HG03103 (cell line): Measurements from ENCODE around the gene SYCN.

Experiments
- ATAC-seq: cut with Tn5 transposase; IDR thresholded peaks from one replicate; pipeline ENCODE4 v1.9.1; 2021; ENCODE audit warnings: low read depth; ENCODE audit not compliant: unreplicated experiment

The SYCN gene

DNA sequence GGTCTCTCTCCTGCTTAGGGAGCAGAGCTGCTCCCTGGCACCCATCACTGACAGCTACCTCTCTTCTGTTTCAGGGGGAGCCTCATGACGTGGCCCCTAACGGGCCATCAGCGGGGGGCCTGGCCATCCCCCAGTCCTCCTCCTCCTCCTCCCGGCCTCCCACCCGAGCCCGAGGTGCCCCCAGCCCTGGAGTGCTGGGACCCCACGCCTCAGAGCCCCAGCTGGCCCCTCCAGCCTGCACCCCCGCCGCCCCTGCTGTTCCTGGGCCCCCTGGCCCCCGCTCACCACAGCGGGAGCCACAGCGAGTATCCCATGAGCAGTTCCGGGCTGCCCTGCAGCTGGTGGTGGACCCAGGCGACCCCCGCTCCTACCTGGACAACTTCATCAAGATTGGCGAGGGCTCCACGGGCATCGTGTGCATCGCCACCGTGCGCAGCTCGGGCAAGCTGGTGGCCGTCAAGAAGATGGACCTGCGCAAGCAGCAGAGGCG lies 30.5 kb downstream of the SYCN start:
- no peak for ATAC-seq

DNA sequence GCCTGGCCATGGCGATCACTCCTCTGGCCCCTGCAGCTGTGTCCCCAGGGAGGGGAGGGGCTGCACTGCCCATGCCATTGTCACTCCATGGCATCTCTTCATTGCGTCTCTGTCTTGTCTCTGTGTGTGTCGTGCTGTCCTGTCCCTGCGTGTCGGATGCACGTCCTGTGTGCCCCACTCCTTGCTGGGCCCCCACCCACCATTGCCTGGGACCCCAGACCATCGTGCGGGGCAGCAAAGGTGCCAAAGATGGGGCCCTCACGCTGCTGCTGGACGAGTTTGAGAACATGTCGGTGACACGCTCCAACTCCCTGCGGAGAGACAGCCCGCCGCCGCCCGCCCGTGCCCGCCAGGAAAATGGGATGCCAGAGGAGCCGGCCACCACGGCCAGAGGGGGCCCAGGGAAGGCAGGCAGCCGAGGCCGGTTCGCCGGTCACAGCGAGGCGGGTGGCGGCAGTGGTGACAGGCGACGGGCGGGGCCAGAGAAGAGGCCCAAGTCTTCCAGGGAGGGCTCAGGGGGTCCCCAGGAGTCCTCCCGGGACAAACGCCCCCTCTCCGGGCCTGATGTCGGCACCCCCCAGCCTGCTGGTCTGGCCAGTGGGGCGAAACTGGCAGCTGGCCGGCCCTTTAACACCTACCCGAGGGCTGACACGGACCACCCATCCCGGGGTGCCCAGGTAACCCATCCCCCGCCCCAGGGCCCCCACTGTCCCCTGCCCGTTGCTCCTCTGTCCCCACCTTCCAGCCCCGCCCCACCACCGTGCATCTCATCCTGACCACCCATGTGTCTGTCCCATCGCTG lies 31.2 kb downstream of the SYCN start:
- no peak for ATAC-seq

DNA sequence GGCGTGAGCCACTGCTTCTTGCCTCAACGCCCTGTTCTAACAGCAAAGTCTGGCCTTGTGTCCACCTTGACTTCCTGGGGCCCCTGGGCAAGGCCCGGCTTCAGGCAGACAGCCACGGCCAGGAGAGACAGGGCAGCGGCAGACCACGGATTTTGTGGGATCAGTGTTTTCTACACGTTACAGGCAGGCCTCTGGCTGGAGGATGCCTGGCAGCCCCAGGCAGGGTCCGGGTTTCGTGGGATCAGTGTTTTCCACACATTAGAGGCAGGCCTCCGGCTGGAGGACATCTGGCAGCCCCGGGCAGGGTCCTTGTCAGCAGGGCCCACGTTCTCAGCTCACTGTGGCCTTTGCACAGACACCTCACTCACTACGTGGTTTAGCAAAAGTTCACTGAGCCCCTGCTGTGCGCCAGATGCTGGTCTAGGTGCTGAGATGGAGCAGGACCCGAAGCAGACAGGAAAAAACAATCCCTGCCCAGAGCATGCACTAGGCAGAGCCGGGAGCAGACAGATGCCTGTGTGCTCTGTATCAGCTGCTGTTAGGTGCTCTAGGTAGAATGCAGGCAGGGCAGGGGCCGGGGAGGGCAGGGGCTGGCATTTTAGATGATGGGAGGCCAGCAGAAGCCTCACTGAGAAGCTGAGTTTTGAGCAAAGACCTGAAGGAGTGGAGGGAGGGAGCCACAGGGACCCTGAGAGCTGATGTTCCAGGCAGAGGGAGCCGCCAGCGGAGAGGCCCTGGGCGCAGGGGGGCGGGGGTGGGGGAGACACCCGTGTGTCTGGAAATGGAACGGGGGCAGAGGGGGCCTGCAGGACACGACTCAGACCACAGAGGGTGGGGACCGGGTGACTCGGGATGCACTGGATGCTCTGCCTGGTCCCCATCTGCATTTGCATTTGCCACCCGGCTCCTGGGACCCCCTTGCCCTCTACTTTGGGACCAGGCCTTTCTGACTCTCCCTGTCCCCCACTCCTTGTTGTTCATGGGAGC lies 32.3 kb downstream of the SYCN start:
- no peak for ATAC-seq

DNA sequence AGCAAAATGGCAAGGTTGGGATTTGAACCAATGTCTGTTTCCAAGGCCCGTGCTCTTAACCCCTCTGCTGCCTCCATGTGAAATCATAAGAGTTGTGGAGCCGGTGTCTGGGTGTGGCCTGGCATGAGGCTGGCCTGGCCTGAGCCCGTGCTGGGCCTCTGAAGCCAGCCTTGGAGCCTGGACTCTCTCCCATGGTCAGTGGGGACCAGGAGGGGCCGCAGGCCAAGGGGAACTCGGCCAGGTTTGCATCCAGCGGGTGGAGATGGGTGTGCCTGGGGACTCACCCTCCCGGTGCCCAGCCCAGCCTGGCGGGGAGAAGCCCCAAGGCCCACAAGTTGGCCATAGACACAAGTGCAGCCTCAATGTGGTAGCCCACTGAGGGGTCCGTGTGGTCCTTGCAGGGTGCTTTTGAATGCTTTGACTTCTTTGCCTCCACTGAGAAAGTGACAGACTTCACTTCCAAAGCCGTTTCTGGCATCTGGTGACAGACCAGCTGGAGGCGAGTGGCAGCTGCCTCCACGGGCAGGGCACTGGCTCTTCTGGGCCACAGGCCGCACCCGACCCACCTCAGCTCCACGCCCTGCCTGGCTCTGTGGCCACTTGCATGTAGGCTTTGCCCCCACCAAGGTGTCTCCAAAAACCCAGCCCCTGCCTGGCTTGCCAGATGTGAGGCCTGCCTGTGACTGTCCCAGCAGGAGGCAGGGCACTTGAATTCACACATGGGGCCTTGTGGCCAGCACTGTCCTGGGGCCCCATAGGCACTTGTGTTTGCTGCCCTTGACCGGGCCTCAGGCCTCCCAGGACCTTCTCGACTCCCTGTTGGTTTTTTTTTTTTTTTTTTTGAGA lies 33.5 kb downstream of the SYCN start:
- ATAC-seq = no peak

DNA sequence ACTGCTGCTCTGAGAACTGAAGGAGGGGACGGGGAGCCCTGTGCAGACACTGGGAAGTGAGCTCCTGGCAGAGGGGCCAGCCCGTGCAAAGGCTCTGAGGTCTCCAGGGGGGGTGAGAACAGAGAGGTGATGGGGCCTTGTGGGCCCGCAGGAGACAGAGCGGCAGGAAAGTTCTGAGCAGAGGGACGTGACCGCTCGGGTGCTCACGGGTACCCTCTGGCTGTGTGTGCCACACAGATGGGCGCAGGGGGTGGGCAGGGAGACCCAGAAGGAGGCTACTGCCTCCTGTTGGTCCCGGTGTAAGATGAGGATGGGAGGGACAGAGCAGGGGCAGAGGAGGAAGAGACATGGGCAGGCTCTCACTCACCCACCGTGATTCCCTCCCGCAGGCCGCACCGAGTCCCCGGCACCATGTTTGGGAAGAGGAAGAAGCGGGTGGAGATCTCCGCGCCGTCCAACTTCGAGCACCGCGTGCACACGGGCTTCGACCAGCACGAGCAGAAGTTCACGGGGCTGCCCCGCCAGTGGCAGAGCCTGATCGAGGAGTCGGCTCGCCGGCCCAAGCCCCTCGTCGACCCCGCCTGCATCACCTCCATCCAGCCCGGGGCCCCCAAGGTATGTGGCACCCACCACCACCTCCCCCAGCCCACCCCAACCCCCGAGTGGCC lies 34.8 kb downstream of the SYCN start:
- ATAC-seq = no peak

DNA sequence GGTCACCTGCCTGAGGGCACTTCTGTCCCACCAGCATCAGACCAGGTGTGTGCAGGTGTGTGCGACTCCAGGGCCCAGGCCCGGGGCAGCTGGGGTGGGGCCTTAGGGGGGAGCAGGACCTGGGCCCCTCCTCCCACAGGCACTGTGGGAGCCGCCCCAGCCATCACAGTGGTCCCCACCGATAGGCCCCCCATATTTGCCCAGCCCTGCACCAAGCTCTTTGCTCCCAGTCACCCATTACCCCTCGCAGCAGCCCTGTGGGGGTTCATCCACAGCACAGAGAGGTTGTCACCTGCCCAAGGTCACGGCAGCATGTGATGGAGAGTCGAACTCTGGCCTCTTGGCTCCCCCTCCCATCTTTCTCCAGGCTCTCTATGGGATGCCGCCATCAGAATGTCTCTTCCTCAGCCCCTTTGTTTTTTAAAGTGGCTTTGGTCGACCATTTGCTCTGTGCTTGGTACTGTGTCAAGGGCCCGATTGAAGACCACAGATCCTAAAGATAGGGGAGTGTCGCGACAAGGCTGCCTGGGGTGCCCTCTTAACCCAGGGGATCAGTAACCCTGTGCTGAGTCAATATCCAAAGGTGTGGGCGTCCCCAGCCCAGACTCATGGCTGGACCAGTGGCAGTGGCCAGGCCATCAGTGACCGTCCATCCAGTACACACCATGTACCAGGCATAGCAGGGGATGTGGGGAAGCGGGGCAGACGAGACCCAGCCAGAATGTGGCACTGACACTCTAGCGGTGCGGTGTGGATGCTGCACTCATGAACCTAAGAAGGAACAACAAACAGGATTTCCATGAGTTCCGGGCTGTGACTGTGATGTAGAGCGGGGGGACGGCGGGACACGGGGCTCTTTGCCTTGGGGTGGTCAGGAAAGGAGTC lies 35.6 kb downstream of the SYCN start:
- no peak for ATAC-seq

DNA sequence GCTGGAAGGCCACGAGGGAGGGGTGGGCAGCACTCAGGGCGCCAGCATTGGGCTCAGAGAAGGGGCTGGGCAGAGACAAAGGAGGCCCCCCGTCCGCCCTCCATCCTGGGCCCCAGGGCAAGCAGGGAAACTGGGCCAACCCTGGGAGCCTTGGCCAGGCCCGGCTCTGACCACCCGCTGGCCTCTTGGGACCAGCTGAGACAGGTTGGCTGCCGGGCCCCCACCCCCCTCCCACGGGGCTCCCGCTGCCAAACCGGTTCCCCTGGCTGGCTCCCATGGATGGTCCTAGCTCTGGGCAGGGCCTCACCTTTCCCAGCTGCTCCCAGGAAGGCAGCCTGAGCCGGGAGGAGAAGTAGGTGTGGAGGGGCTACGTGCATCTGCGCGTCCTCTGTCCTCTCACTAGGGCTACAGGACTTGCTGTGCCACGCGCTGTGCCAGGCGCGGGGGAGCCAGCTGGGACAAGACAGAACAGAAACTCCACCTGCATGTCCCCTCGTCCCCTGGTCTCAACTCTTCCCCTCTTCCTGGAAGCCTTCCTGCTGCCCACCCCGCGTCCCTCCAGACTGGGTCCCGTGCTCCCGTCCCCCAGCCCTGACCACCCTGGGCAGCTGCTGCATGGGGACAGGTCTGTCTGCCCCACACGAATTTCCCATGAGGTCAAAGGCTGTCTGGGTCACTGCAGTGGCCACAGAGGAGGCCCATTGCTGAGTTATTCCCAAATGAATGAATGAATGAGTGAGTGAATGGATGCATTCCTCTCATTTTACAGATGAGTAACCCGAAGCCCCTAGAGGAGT lies 36.4 kb downstream of the SYCN start:
- ATAC-seq = no peak

DNA sequence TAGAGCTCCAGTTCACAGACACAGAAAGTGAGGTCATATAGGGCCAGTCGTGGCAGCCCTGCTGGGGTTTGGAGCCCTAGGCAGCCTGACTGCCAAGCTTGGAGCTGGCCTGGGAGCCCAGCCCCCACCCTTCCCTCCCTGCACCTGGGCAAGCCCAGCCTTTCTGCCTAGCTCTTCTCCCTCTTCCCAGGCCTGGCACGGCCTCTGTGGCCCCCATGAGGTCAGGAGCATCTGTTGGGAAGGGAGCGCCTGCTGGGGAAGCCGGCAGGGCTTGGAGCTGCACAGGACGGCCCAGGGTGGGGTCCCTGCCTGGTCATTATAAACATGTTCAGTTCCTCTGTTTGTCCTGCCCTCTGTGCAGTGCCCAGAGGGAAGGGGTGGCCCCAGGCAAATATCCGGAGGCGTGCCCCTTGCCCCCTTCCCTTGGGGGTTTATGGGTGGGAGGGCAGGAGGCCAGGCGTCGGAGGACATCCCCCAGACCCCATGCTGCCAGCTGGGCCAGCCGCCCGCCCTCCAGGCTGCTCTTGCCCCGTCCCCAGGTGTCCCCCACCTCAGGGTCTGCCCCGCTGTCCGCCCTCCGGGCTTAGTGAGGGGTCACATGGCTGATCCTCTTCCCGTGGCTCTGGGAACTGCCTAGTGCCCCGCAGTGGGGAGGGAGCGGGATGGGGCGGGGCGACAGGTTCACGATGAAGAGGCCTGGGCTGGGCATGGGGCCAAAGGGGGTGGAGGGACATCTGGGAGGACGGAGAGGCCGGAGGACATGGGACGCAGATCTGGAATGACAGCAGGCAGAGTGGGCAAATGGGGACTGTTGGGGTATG lies 37.3 kb downstream of the SYCN start:
- ATAC-seq = no peak

DNA sequence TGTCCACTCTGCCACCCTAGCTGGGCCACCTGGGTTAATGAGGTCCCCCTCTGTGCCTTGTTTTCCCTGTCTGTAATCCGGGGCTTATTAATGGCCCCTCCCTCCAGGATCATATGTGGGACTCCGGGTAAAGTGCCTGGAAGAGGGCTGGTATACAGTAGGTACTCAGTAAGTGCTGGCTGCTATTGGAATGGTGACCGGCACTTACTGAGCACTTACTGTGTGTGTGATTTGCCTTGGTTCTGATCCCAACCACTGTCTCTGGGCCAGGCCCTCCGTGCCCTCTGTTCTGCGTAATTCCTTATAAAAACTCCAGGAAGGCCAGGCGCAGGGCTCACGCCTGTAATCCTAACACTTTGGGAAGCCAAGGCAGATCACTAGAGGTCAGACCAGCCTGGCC lies 38.2 kb downstream of the SYCN start:
- ATAC-seq = no peak

DNA sequence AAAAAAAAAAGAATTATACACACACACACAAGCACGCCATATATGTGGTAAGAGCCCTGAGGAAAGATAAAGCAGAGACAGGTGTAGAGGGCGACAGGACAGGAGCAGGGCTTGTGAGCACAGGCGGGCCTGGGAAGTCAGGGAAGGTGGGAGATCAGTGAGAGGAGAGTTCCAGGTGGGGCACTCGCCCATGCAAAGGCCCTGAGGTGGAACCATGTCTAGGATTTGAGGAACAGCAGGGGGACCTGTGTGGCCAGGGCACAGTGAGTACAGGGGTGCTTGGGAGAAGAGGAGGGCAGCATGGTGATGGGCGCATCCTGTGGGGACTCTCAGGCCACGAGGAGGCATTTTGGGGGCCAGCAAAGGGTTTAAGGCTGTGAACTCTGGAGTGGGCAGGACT lies 39.8 kb downstream of the SYCN start:
- no peak for ATAC-seq

DNA sequence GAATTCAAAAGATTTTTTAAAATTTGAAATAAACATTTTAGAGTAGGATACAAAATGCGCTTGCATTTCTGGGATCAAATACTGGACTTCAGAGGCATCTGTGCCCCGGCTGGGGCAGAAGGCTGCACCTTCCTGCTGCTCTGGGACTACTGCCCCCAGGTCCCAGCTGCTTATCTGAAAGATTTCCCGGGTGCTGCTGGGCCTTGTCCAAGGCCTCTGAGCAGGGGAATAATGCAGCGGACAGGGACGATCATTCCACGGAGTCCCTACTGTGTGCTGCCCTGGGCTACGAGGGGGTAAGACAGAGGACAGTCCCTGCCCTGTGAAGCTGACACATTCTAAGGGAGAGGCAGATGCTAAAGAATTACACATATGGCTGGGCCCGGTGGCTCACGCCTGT lies 40.4 kb downstream of the SYCN start:
- no peak for ATAC-seq

DNA sequence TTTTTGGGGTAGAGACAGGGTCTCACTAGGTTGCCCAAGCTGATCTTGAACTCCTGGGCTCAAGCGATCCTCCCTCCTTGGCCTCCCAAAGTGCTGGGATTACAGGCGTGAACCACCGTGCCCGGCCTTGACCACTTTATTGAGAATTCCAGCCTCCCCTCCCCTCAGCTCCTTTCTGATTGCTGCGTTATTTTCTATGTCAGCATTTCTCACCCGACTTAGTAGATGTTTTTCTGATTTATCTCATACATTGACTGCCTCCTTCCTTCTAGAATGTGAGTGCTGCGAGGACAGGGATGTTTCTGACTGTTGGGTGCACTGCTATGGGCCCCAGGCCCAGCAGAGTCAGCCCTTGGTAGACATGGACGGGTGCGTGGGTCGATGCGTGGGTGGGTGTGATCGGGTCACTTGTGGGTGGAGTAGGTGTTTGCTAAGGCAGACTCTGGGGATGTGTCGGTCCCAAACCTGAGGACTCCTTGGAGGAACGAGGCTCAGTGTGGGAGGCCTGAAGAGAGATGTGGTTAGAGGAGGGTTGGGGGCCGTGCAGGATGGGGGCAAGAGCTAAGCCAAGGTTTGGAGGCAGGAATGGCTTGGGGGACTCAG lies 41.5 kb downstream of the SYCN start:
- no peak for ATAC-seq

DNA sequence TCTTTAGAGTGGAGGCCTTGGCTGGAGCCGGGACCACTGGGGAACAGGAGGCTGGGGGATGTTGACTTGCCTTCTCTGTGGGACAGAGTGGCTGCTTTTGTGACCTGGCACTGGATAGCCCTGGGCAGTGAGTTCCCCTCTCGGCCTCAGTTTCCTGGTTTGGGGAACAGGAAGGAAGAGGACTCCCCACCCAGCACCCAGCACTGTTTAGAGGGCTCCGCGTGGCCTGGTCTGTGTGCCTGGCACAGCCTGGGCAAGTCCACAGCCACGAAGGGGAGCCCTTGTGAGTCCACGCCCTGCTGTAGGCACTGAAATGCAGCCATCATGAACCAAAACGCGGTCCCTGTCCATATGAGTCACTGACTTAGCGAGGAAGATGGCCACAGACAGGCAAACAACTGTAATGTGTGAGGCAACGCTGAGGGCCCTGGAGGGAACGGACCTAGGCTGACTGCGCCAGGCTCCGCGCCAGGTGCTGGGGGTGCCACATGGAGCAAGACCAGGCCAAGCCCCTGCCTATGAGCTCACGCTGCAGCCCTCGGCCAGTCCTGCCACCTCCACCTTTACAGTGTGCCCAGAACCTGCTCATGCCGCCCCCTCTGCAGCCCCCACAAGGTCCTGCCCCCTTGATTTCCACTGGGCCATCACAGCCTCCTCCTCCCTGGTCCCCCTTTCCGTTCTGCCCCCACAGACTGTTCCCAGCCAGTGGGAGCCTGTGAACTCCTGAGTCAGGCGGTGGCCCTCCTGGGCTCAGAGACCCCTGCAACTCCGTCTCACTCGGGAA lies 43.0 kb downstream of the SYCN start:
- no peak for ATAC-seq

DNA sequence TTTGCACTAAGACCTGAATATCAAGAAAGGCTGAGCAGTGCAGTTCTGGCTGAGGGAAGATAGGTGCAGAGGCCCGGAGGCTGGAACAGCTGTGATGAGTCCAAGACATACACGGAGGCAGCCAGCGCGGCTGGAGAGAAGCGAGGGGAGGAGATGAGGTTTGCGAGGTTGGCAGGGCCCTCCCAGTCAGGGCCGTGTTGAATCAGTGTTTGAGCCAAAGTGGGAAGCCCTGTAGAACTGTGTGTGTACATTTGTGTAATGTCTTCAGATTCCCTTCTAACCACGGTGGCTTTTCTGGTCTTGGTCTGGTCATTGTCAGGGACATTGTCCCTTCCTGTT lies 43.6 kb downstream of the SYCN start:
- no peak for ATAC-seq

DNA sequence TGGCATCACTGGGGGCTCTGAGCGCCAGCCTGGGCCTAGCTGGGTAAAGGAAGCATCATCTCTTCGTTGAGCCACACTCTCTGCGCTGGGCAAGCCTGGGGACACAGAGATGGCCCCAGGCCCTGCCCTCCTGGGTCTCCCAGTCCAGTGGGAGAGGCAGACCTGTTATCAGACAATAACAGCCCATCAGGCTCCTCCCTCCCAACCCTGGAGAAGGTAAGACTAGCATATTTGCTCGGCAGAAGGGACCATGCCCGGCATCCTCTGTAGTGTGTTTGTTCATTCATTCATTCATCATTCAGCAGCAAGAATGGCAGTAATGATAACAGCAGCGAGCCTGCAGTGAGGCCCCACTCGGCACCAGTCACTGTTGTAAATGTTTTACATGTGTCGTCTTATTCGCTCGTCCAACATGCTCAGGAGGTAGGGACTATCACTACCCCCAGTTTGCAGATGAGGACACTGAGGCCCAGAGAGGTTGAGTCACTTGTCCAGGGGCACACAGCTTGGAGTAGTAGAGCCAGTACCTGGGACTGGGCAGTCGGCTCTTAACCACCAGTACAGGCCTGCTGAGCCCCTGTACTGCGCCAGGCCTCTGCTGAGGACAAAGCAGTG lies 45.3 kb downstream of the SYCN start:
- ATAC-seq = no peak

DNA sequence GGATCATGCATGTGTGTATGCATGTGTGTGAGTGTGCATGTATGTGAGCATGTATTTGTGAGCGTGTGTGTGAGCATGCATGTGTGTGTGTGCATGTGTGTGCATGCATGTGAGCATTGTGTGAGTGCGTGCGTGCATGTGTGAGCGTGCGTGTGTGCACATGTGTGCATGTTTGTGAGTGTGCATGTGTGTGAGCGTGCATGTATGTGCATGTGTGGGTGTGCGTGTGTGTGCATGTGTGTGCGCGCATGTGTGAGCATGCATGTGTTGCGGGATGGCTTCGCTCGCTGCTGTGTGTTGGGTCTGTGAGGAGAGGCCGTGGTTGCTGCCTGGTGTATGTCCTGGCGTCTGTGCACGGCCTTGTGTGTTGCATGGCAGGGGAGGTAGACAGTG lies 46.1 kb downstream of the SYCN start:
- no peak for ATAC-seq
